GM18870 (cell line): ENCODE results near the gene GNL3L.
"Not testable (repeated sequence)": the region's sequence is repeated elsewhere in the genome, so short reads cannot be mapped to it uniquely, and the experiment has no call there.

Experiments
- ATAC-seq: cut with Tn5 transposase; IDR thresholded peaks from one replicate; pipeline ENCODE4 v1.9.1; 2021; ENCODE audit warnings: moderate library complexity; ENCODE audit not compliant: unreplicated experiment

Gene GNL3L, protein sequence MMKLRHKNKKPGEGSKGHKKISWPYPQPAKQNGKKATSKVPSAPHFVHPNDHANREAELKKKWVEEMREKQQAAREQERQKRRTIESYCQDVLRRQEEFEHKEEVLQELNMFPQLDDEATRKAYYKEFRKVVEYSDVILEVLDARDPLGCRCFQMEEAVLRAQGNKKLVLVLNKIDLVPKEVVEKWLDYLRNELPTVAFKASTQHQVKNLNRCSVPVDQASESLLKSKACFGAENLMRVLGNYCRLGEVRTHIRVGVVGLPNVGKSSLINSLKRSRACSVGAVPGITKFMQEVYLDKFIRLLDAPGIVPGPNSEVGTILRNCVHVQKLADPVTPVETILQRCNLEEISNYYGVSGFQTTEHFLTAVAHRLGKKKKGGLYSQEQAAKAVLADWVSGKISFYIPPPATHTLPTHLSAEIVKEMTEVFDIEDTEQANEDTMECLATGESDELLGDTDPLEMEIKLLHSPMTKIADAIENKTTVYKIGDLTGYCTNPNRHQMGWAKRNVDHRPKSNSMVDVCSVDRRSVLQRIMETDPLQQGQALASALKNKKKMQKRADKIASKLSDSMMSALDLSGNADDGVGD

DNA sequence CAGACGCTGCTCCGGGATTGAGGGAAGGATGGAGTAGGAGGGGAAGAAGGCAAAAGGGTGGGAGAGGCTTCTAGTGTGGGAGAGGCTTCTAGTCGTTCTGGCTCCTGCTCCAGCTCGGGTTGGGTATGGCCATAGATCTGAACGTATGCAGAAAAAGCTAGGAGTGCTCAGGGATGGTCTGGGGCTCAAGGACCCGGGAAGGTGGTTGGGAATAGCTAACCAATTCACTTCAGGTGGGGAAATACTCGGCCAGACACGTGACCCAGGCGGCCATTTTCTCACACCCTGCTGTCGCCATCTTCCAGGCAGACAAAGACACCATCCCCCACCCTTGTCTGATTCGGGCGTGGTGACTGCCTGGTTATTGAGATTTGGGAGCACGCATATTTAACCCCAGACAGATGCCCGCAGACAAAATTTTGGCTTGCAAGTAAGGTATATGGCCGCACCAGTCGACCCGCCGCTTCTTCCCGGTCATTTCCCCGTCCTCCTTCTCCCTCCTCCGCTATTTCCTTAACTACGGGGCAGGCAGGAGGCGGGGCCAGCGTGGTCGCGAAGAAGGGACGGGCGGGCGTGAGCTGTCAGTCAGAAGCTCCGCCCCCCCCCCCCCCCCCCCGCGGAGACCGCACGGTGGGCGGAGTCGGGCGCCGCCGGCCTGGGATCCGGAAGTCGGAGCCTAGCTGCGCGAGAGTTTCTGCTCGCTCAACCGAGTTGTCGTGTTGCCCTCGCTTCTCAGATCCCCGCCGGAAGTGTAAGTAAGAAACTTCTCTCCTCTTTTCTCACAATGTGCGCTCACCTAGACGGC lies at the start of gene GNL3L:
GNL3L (plus strand) TSS at position 668 of the 805 bp plus-strand sequence. CDS start 2,348 bp downstream, outside the sequence.
- ATAC-seq: peak; percentile 56

- ATAC-seq: no peak
Observed at GRCh38 chrX:54482839-54483593, 47.0 kb upstream of the GNL3L start.

GRCh38 chrX:54483946-54484345 lies 46.1 kb upstream of the GNL3L start:
- no peak for ATAC-seq

- no peak for ATAC-seq
Observed at GRCh38 chrX:54484666-54485065, 45.4 kb upstream of the GNL3L start.

DNA sequence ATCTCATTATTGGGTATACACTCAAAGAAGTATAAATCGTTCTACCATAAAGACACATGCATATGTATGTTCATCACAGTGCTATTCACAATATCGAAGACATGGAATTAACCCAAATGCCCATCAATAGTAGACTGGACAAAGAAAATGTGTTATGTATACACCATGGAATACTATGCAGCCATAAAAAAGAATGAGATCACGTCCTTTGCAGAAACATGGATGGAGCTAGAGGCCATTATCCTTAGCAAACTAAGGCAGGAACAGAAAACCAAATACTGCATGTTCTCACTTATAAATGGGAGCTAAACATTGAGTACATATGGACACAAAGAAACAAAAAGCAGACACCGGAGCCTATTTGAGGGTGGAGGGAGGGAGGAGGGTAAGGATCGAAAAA lies 40.2 kb upstream of the GNL3L start:
- ATAC-seq: not testable (repeated sequence)

GRCh38 chrX:54492340-54492739 lies 37.7 kb upstream of the GNL3L start:
- no peak for ATAC-seq

GRCh38 chrX:54494166-54494988 lies 35.6 kb upstream of the GNL3L start:
- ATAC-seq: no peak

GRCh38 chrX:54494989-54495813 lies 34.8 kb upstream of the GNL3L start:
- ATAC-seq: no peak

- ATAC-seq: no peak
Observed at GRCh38 chrX:54495814-54496516, 34.1 kb upstream of the GNL3L start, which contains the start of gene FGD1. TSS of gene FGD1 (minus strand) at chrX:54496234. CDS start at chrX:54495432, 802 bp downstream.

- ATAC-seq: no peak
Observed at GRCh38 chrX:54496517-54496852, 33.5 kb upstream of the GNL3L start.

- no peak for ATAC-seq
Observed at GRCh38 chrX:54496936-54497335, 33.1 kb upstream of the GNL3L start.

DNA sequence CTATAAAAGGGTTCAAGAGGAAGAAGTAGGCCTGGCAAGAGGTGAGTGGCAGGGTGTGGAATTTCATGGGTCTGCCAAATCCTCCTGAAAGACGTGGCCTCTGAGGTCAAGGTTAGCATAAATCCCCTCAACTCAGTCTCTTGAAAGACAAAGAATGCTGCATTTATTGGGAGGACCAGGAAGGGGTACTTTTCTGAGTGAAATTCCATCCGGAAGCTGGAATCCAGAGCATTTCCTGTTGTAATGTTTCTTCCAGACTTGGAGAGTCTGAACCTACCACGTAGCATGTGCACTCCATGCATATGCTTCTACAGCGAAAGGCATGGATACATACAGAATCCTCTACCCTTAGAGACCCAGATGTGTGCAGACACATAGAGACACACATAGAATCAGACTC lies 20.6 kb upstream of the GNL3L start:
- ATAC-seq: no peak

DNA sequence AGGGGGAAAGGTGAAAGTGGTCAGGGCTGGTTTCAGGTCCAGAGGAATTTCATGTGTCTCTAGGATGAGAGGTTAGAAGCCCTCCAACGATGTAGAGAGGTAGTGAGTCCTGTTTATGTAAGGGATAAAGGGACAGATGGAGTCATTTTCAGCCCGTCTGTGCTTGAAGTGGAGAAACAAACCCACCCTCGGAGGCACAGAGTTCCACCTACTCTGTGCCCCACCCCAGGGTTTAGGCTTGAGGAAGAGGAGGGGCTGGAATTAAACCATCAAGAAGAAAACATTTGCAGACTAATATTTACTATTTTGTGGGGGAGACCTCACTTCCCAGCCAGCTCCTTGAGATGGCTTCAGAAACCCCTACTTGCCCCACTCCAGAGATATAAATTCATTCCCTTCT lies 868 bp upstream of the GNL3L start:
- ATAC-seq: no peak

GRCh38 chrX:54530357-54530900 lies 410 bp downstream of the GNL3L start:
- peak; percentile 26 for ATAC-seq

DNA sequence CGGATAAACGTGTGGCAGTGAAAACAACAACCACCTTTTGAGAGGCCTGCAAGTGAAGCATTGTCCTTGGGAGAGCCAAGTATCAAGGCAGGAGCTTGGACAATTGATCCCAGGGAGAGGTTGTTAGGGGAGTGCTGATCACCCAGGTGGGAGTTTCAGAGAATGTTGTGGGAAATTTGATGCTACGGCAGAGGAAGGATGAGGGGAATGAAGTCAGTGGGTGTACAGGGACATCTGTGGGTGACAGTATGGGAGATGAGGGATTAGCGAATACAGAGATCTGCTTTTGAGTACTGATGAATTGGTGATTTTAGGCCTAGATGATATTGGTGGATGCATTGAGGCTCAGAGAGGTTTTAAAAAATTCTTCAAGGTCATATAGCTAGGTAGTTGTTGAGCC lies 4.3 kb downstream of the GNL3L start:
- no peak for ATAC-seq

- no peak for ATAC-seq
Observed at GRCh38 chrX:54540289-54540688, 10.3 kb downstream of the GNL3L start.

GRCh38 chrX:54542239-54542638 lies 12.2 kb downstream of the GNL3L start:
- not testable (repeated sequence) for ATAC-seq

GRCh38 chrX:54550821-54551220 lies 20.8 kb downstream of the GNL3L start:
- ATAC-seq: no peak
